A549 (cell line): ENCODE measurements around the gene CDC14B.

Experiments used
- CTCF ChIP-seq: fragments of >200 bp; sonication (Bioruptor Twin); formaldehyde crosslinking; IDR thresholded peaks from 3 replicates; pipeline ENCODE4 v1.5.1; 2016
- EP300 ChIP-seq, 2 experiments: fragments of >200 bp; sonication (Bioruptor Twin); formaldehyde crosslinking; IDR thresholded peaks; 2 replicates in 1 of 2; 3 replicates in 1 of 2; pipeline ENCODE4 v1.6.1; 2016 to 2017
- MAX ChIP-seq: IDR thresholded peaks from 2 replicates; pipeline ENCODE4 v1.6.1; 2012
- POLR2AphosphoS2 ChIP-seq: conservative IDR thresholded peaks from 2 replicates; pipeline ENCODE4 v1.6.1; 2012; ENCODE audit warnings: low read length, improper control_type of control experiment, inconsistent platforms

- TF ChIP-seq MAX: no peak
- TF ChIP-seq CTCF: no peak
- TF ChIP-seq EP300 (IDR thresholded peaks at IDR 0.05): no peak
- no peak for TF ChIP-seq POLR2AphosphoS2
These were observed 103.8 kb downstream of the CDC14B start for GRCh38 chr9:96515621-96516470.
